ENCODE data around the gene SLC7A10. TPM values are rescaled to one million over a fixed set of nuclear protein-coding genes. Genes with fewer than 3 reads are reported as not detected.

Gene SLC7A10
- total RNA-seq, 1 donor from 2014 or later: 0.48 TPM

GRCh38 chr19:33208904-33209849 is 16.5 kb downstream of the SLC7A10 start:
- DNase-seq (ENCODE audit: low spot score, unreplicated experiment): no peak
- Mint-ChIP-seq H3K4me3 (ENCODE audit: low read depth) (no peak overlapping the region), H3K27me3 (no peaks in the 10 kb centered on the region), H3K4me1 (ENCODE audit: low read depth) (no peaks in the 10 kb centered on the region), H3K27ac (no peak overlapping the region), H3K9me3 (ENCODE audit: low read depth) (no peaks in the 10 kb centered on the region), H3K36me3 (ENCODE audit: insufficient read depth) (no peaks in the 10 kb centered on the region)
- TF ChIP-seq CTCF (IDR thresholded peaks at IDR 0.05; ENCODE audit: unreplicated experiment): no peak

- Mint-ChIP-seq H3K9me3 (ENCODE audit: low read depth) (no peaks in the 10 kb centered on the region), H3K27me3 (no peaks in the 10 kb centered on the region), H3K27ac (no peak overlapping the region), H3K36me3 (ENCODE audit: insufficient read depth) (no peaks in the 10 kb centered on the region), H3K4me3 (ENCODE audit: low read depth) (no peak overlapping the region), H3K4me1 (ENCODE audit: low read depth) (no peaks in the 10 kb centered on the region)
- no peak for TF ChIP-seq CTCF (IDR thresholded peaks at IDR 0.05; ENCODE audit: unreplicated experiment)
- no peak for DNase-seq (ENCODE audit: low spot score, unreplicated experiment)
These were observed 17.2 kb downstream of the SLC7A10 start for GRCh38 chr19:33208371-33208895.

GRCh38 chr19:33207903-33208302 is 17.7 kb downstream of the SLC7A10 start:
- Mint-ChIP-seq H3K36me3 (ENCODE audit: insufficient read depth) (peaks cover 1% of the 10 kb centered on the region), H3K27ac (no peak overlapping the region), H3K27me3 (no peaks in the 10 kb centered on the region), H3K4me3 (ENCODE audit: low read depth) (no peak overlapping the region), H3K9me3 (ENCODE audit: low read depth) (no peaks in the 10 kb centered on the region), H3K4me1 (ENCODE audit: low read depth) (no peaks in the 10 kb centered on the region)
- no peak for DNase-seq (ENCODE audit: low spot score, unreplicated experiment)
- no peak for TF ChIP-seq CTCF (IDR thresholded peaks at IDR 0.05; ENCODE audit: unreplicated experiment)

GRCh38 chr19:33207040-33207620 is 18.5 kb downstream of the SLC7A10 start:
- no peaks in the 10 kb centered on the region for H3K4me1 Mint-ChIP-seq (ENCODE audit: low read depth)
- H3K36me3 Mint-ChIP-seq (ENCODE audit: insufficient read depth): peaks cover 2% of the 10 kb centered on the region
- DNase-seq (ENCODE audit: low spot score, unreplicated experiment): no peak
- H3K9me3 Mint-ChIP-seq (ENCODE audit: low read depth): no peaks in the 10 kb centered on the region
- no peak overlapping the region for H3K4me3 Mint-ChIP-seq (ENCODE audit: low read depth)
- no peak overlapping the region for H3K27ac Mint-ChIP-seq
- no peaks in the 10 kb centered on the region for H3K27me3 Mint-ChIP-seq
- no peak for TF ChIP-seq CTCF (IDR thresholded peaks at IDR 0.05; ENCODE audit: unreplicated experiment)

GRCh38 chr19:33206261-33207039 is 19.2 kb downstream of the SLC7A10 start:
- Mint-ChIP-seq H3K27me3 (no peaks in the 10 kb centered on the region), H3K4me1 (ENCODE audit: low read depth) (no peaks in the 10 kb centered on the region), H3K36me3 (ENCODE audit: insufficient read depth) (peaks cover 2% of the 10 kb centered on the region), H3K27ac (no peak overlapping the region), H3K9me3 (ENCODE audit: low read depth) (no peaks in the 10 kb centered on the region), H3K4me3 (ENCODE audit: low read depth) (no peak overlapping the region)
- no peak for DNase-seq (ENCODE audit: low spot score, unreplicated experiment)
- TF ChIP-seq CTCF (IDR thresholded peaks at IDR 0.05; ENCODE audit: unreplicated experiment): no peak
